Activated B cell treated with CpG ODN at 0.5 μM for 24 hours (primary cell): ENCODE data around the gene SRPK2. TPM values are rescaled to one million over a fixed set of nuclear protein-coding genes. Genes with fewer than 3 reads are reported as not detected.

Experiments
- ATAC-seq: fragments of 200-7000 bp; cut with Tn5 transposase; one replicate; pipeline ENCODE4 v1.10.0; 2021; ENCODE audit warnings: low read depth, mild to moderate bottlenecking, moderate library complexity
- CTCF ChIA-PET: fragments of 350-600 bp; sonication (Branson Sonifier 250); formaldehyde crosslinking; loops from one replicate; lab custom pipeline; 2021; ENCODE audit warnings: antibody characterized with exemption; lab: Charles Lee
- POLR2A ChIA-PET: fragments of 350-600 bp; sonication (Branson Sonifier 250); formaldehyde crosslinking; loops from one replicate; lab custom pipeline; 2021; ENCODE audit warnings: antibody characterized with exemption; lab: Charles Lee
- DNase-seq: peaks from one replicate; pipeline ENCODE4 v3.0.0; 2022
- H3K27ac Mint-ChIP-seq: one replicate; pipeline ENCODE4 v1.8.0; 2020; ENCODE audit warnings: mixed read lengths
- H3K27me3 Mint-ChIP-seq: one replicate; pipeline ENCODE4 v1.8.0; 2021; ENCODE audit warnings: mixed read lengths
- H3K36me3 Mint-ChIP-seq: one replicate; pipeline ENCODE4 v1.8.0; 2021; ENCODE audit warnings: low read depth, mixed read lengths
- H3K4me1 Mint-ChIP-seq: one replicate; pipeline ENCODE4 v1.8.0; 2021; ENCODE audit warnings: mixed read lengths
- H3K4me3 Mint-ChIP-seq: one replicate; pipeline ENCODE4 v1.8.0; 2020; ENCODE audit warnings: mild to moderate bottlenecking, mixed read lengths
- H3K9me3 Mint-ChIP-seq: one replicate; pipeline ENCODE4 v1.8.0; 2020; ENCODE audit warnings: mixed read lengths
- CTCF ChIP-seq: fragments of 200-600 bp; IDR thresholded peaks from one replicate; pipeline ENCODE4 v1.8.0; 2022; ENCODE audit warnings: antibody characterized with exemption, mild to moderate bottlenecking
- intact Hi-C: fragments of 100-400 bp; cut with micrococcal nuclease; formaldehyde crosslinking; loops from one replicate; pipeline ENCODE4 v1.15.1; 2024
- total RNA-seq: library from RNA; stranded (reverse); gene quantifications from 2 replicates; pipeline ENCODE4 v1.2.3, GENCODE V29; 2022

SRPK2 gene
- total RNA-seq, 1 donor from 2014 or later: 59.2 TPM

GRCh38 chr7:105279688-105280007 lies 109.1 kb downstream of the SRPK2 start:
- Mint-ChIP-seq H3K27ac (no peak overlapping the region), H3K27me3 (no peaks in the 10 kb centered on the region), H3K4me3 (no peak overlapping the region), H3K9me3 (no peaks in the 10 kb centered on the region), H3K36me3 (peaks cover 12% of the 10 kb centered on the region), H3K4me1 (peaks cover 19% of the 10 kb centered on the region)
- CTCF ChIA-PET: no interaction called here
- DNase-seq (no peak), ATAC-seq (no peak)
- no peak for TF ChIP-seq CTCF
- intact Hi-C loops: no loop called here
- POLR2A ChIA-PET: no interaction called here

- intact Hi-C loops: no loop called here
- H3K36me3 Mint-ChIP-seq: peaks cover 12% of the 10 kb centered on the region
- H3K4me3 Mint-ChIP-seq: no peak overlapping the region
- POLR2A ChIA-PET: no interaction called here
- no peaks in the 10 kb centered on the region for H3K9me3 Mint-ChIP-seq
- no peak overlapping the region for H3K27ac Mint-ChIP-seq
- no peaks in the 10 kb centered on the region for H3K27me3 Mint-ChIP-seq
- peaks cover 17% of the 10 kb centered on the region for H3K4me1 Mint-ChIP-seq
- CTCF ChIA-PET: no interaction called here
- DNase-seq (no peak), ATAC-seq (no peak)
- TF ChIP-seq CTCF: no peak
These were observed 109.6 kb downstream of the SRPK2 start for GRCh38 chr7:105278973-105279687.

- no peak for TF ChIP-seq CTCF
- CTCF ChIA-PET: no interaction called here
These were observed 110.2 kb downstream of the SRPK2 start for GRCh38 chr7:105278565-105278964.

GRCh38 chr7:105277341-105277740 lies 111.4 kb downstream of the SRPK2 start:
- no peak overlapping the region for H3K4me3 Mint-ChIP-seq
- POLR2A ChIA-PET: no interaction called here
- peaks cover 12% of the 10 kb centered on the region for H3K36me3 Mint-ChIP-seq
- DNase-seq: no peak
- H3K27ac Mint-ChIP-seq: no peak overlapping the region
- no peaks in the 10 kb centered on the region for H3K27me3 Mint-ChIP-seq
- no peak for ATAC-seq
- TF ChIP-seq CTCF: no peak
- intact Hi-C loops: no loop called here
- CTCF ChIA-PET: no interaction called here
- H3K4me1 Mint-ChIP-seq: peaks cover 17% of the 10 kb centered on the region
- H3K9me3 Mint-ChIP-seq: no peaks in the 10 kb centered on the region

More at GRCh38 chr7:105278565-105278964, 110.2 kb downstream of the SRPK2 start:
- Mint-ChIP-seq H3K9me3 (no peaks in the 10 kb centered on the region), H3K27me3 (no peaks in the 10 kb centered on the region), H3K27ac (no peak overlapping the region), H3K4me1 (peaks cover 21% of the 10 kb centered on the region), H3K4me3 (no peak overlapping the region), H3K36me3 (peaks cover 12% of the 10 kb centered on the region)
- intact Hi-C loops: no loop called here
- ATAC-seq (no peak), DNase-seq (no peak)
- POLR2A ChIA-PET: no interaction called here

GRCh38 chr7:105270117-105270516 lies 118.6 kb downstream of the SRPK2 start:
- no peak for TF ChIP-seq CTCF
- Mint-ChIP-seq H3K4me1 (peaks cover 62% of the 10 kb centered on the region), H3K27ac (no peak overlapping the region), H3K4me3 (no peak overlapping the region), H3K36me3 (peaks cover 2% of the 10 kb centered on the region), H3K9me3 (no peaks in the 10 kb centered on the region), H3K27me3 (no peaks in the 10 kb centered on the region)
- ChIA-PET POLR2A (interaction anchor here (0.5 to 0.6 kb wide), 2 partner anchors 54 to 780 kb away, joined by 3 to 5 read pairs; no protein-coding TSS in a partner anchor), CTCF (no interaction called here)
- no peak for DNase-seq
- intact Hi-C loops: no loop called here
- ATAC-seq: no peak
